Glutamatergic neuron (in vitro differentiated cells): ENCODE measurements around the gene SPACA5. TPM values are rescaled to one million over a fixed set of nuclear protein-coding genes. Genes with fewer than 3 reads are reported as not detected.
"Not testable (repeated sequence)": the region's sequence is repeated elsewhere in the genome, so short reads cannot be mapped to it uniquely, and the experiment has no call there.

Source experiments
- DNase-seq: peaks from one replicate; pipeline ENCODE4 v3.0.0; 2022
- H3K27ac Mint-ChIP-seq: one replicate; pipeline ENCODE4 v1.8.0; 2020; ENCODE audit warnings: mild to moderate bottlenecking, mixed read lengths, inconsistent platforms; ENCODE audit not compliant: unreplicated experiment
- H3K27me3 Mint-ChIP-seq: one replicate; pipeline ENCODE4 v1.8.0; 2020; ENCODE audit warnings: mild to moderate bottlenecking, moderate library complexity, mixed read lengths, inconsistent platforms; ENCODE audit not compliant: unreplicated experiment
- H3K36me3 Mint-ChIP-seq: one replicate; pipeline ENCODE4 v1.8.0; 2020; ENCODE audit warnings: mild to moderate bottlenecking, mixed read lengths, inconsistent platforms; ENCODE audit not compliant: unreplicated experiment
- H3K4me1 Mint-ChIP-seq: one replicate; pipeline ENCODE4 v1.8.0; 2020; ENCODE audit warnings: mild to moderate bottlenecking, low read depth, mixed read lengths, inconsistent platforms; ENCODE audit not compliant: unreplicated experiment
- H3K4me3 Mint-ChIP-seq: one replicate; pipeline ENCODE4 v1.8.0; 2020; ENCODE audit warnings: mild to moderate bottlenecking, mixed read lengths, inconsistent platforms; ENCODE audit not compliant: unreplicated experiment
- H3K9me3 Mint-ChIP-seq: one replicate; pipeline ENCODE4 v1.8.0; 2020; ENCODE audit warnings: mild to moderate bottlenecking, moderate library complexity, mixed read lengths, inconsistent platforms; ENCODE audit not compliant: unreplicated experiment
- CTCF ChIP-seq: fragments of 200-600 bp; sonication (generic); IDR thresholded peaks from one replicate; pipeline ENCODE4 v1.5.0; 2021; ENCODE audit not compliant: partially characterized antibody, unreplicated experiment
- total RNA-seq: library from RNA; stranded (reverse); fragmentation: NEBNext Ultra II Directional; extraction: Animal tissue kit (Norgen Biotek cat#: 25700); gene quantifications from one replicate; pipeline ENCODE4 v1.2.1, GENCODE V29; 2021; ENCODE audit not compliant: unreplicated experiment

SPACA5 gene
- total RNA-seq, 1 donor from 2014 or later: not detected

DNA sequence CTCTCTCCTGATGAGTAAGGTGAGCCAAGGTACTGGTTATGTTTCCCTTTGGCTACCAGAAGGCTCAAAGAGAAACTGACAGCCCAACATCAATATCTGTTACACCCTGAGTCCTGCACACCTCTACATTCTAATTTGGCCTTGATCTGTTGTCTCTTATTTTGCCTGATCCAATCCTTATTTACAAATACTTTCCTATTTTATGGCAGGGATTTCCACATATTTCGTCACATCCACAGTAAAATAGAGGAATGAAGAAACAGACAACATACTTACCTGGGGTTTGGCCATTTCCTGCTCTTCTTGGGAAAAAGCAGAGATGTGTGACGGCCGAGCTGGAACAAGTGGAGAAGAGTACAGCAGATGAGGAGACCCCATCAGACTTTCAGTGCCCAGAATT, 4.5 kb upstream of the SPACA5 start:
- no peak for TF ChIP-seq CTCF
- H3K27ac Mint-ChIP-seq: no peak overlapping the region

GRCh38 chrX:48002929-48003328, 3.9 kb upstream of the SPACA5 start:
- no peaks in the 10 kb centered on the region for H3K36me3 Mint-ChIP-seq
- H3K9me3 Mint-ChIP-seq: peaks cover 3% of the 10 kb centered on the region
- peak overlapping the region; percentile 96 for H3K4me3 Mint-ChIP-seq
- H3K27me3 Mint-ChIP-seq: peaks cover 6% of the 10 kb centered on the region
- no peak for DNase-seq
- H3K27ac Mint-ChIP-seq: no peak overlapping the region
- no peak for TF ChIP-seq CTCF
- H3K4me1 Mint-ChIP-seq: no peaks in the 10 kb centered on the region

More for the DNA sequence above, 4.5 kb upstream of the SPACA5 start:
- peaks cover 3% of the 10 kb centered on the region for H3K9me3 Mint-ChIP-seq
- peak overlapping the region; percentile 46 for H3K4me3 Mint-ChIP-seq
- no peaks in the 10 kb centered on the region for H3K4me1 Mint-ChIP-seq
- H3K36me3 Mint-ChIP-seq: no peaks in the 10 kb centered on the region
- DNase-seq: no peak
- H3K27me3 Mint-ChIP-seq: peaks cover 6% of the 10 kb centered on the region

GRCh38 chrX:48003367-48003757, 3.4 kb upstream of the SPACA5 start:
- peak; percentile 11 for DNase-seq
- Mint-ChIP-seq H3K4me1 (no peaks in the 10 kb centered on the region), H3K4me3 (peak overlapping the region; percentile 96), H3K36me3 (no peaks in the 10 kb centered on the region), H3K27ac (peak overlapping the region; percentile 99), H3K27me3 (peaks cover 6% of the 10 kb centered on the region), H3K9me3 (peaks cover 3% of the 10 kb centered on the region)
- TF ChIP-seq CTCF: no peak

GRCh38 chrX:48003758-48004457, 2.9 kb upstream of the SPACA5 start, which contains the start of gene ZNF182:
TSS of gene ZNF182 (minus strand) at chrX:48003989. CDS start at chrX:48002609, 1,380 bp downstream.
- Mint-ChIP-seq H3K27me3 (peaks cover 6% of the 10 kb centered on the region), H3K27ac (peak within 1 kb of the TSS; percentile 99), H3K9me3 (peaks cover 3% of the 10 kb centered on the region), H3K4me1 (no peaks in the 10 kb centered on the region), H3K36me3 (no peaks in the 10 kb centered on the region), H3K4me3 (peak within 1 kb of the TSS; percentile 96)
- no peak for TF ChIP-seq CTCF
- DNase-seq: peak; percentile 94

DNA sequence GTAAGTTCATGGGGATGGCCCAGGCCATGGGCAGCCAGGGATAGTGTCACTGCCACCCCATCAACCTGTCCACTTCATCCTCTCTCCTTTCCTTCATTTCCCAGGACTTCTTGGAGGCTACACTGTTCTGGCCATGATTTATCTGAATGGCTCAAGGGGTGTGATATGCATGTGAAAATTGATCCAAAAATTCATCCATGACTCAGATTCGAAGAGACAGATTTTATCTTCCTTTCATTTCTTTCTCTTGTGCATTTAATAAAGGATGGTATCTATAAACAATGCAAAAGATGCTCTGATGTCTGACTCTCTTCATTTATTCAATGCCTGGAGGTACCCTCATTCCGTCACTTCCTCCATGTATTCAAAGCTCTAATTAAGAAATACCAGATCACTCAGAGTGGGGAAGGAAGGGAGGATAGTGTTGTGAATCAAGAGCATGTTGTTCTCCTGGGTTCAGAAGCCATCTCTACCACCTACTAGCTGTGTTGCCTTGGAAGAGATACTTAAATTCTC, 2.7 kb downstream of the SPACA5 start:
- H3K36me3 Mint-ChIP-seq, H3K4me3 Mint-ChIP-seq, H3K27ac Mint-ChIP-seq, H3K4me1 Mint-ChIP-seq, H3K27me3 Mint-ChIP-seq, H3K9me3 Mint-ChIP-seq, DNase-seq: not testable (repeated sequence)

DNA sequence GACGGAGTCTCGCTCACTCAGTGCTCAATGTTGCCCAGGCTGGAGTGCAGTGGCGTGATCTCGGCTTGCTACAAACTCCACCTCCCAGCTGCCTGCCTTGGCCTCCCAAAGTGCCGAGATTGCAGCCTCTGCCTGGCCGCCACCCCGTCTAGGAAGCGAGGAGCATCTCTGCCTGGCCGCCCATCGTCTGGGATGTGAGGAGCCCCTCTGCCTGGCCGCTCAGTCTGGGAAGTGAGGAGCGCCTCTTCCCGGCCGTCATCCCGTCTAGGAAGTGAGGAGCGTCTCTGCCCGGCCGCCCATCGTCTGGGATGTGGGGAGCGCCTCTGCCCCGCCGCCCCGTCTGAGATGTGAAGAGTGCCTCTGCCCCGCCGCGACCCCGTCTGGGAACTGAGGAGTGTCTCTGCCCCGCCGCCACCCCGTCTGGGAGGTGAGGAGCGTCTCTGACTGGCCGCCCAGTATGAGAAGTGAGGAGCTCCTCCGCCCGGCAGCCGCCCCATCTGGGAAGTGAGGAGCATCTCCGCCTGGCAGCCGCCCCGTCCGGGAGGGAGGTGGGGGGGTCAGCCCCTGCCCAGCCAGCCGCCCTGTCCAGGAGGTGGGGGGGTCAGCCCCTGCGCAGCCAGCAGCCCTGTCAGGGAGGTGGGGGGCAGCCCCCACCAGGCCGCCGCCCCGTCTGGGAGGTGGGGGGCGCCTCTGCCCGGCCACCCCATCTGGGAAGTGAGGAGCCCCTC, 10.0 kb downstream of the SPACA5 start:
- not testable (repeated sequence) for H3K27ac Mint-ChIP-seq, H3K27me3 Mint-ChIP-seq

DNA sequence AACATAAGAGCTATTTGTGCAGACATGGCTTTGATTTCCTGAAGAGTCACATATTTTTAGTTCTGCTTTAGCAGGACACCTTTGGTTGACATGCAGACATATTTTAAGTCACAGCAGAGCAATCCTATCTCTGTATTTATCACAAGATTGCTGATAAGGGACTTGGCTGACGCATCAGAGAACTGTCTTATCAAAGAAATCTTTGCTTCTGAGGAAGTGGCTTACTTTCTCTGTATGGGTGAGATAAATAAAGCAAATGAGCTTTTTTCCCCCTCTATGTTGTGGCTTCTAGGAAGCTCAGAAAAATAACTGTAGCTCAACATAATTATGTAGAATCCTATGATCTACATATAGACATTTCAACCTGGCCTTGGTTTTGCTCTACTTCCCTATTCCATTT, 13.1 kb downstream of the SPACA5 start:
- DNase-seq, H3K4me1 Mint-ChIP-seq, H3K4me3 Mint-ChIP-seq, H3K27ac Mint-ChIP-seq, H3K9me3 Mint-ChIP-seq, H3K36me3 Mint-ChIP-seq, H3K27me3 Mint-ChIP-seq: not testable (repeated sequence)

More for the DNA sequence above, 10.0 kb downstream of the SPACA5 start:
- not testable (repeated sequence) for H3K9me3 Mint-ChIP-seq, H3K36me3 Mint-ChIP-seq, H3K4me3 Mint-ChIP-seq, DNase-seq, H3K4me1 Mint-ChIP-seq

- peak overlapping the region; percentile 94 for H3K4me3 Mint-ChIP-seq
- not testable (repeated sequence) for H3K27ac Mint-ChIP-seq
These were observed 13.7 kb downstream of the SPACA5 start for GRCh38 chrX:48020472-48020871.

More at GRCh38 chrX:48020472-48020871, 13.7 kb downstream of the SPACA5 start:
- not testable (repeated sequence) for H3K9me3 Mint-ChIP-seq, DNase-seq, H3K36me3 Mint-ChIP-seq, H3K4me1 Mint-ChIP-seq, H3K27me3 Mint-ChIP-seq
